Stomach smooth muscle (tissue), 2 donors: ENCODE results near the gene PXDN.

Experiments used
- H3K27ac ChIP-seq: one replicate; pipeline ENCODE4 v1.7.0; 2013; ENCODE audit warnings: mild to moderate bottlenecking, low read length, inconsistent platforms
- H3K27me3 ChIP-seq, 2 donors: one replicate each; pipeline ENCODE4 v1.7.0; 2013; ENCODE audit warnings: low read length in 2 of 2; ENCODE audit not compliant: insufficient read depth in 2 of 2, control insufficient read depth in 1 of 2
- H3K36me3 ChIP-seq, 2 donors: one replicate each; pipeline ENCODE4 v1.7.0; 2013; ENCODE audit warnings: low read length in 2 of 2; ENCODE audit not compliant: control insufficient read depth in 2 of 2, insufficient read depth in 2 of 2
- H3K4me1 ChIP-seq: one replicate; pipeline ENCODE4 v1.7.0; 2013; ENCODE audit warnings: low read length; ENCODE audit not compliant: control insufficient read depth, insufficient read depth
- H3K4me3 ChIP-seq, 2 donors: one replicate each; pipeline ENCODE4 v1.7.0; 2013; ENCODE audit warnings: low read length in 2 of 2
- H3K9ac ChIP-seq, 2 donors: one replicate each; pipeline ENCODE4 v1.7.0; 2013; ENCODE audit warnings: low read length in 2 of 2, mild to moderate bottlenecking in 1 of 2
- H3K9me3 ChIP-seq, 2 donors: one replicate each; pipeline ENCODE4 v1.7.0; 2013; ENCODE audit warnings: low read length in 2 of 2; ENCODE audit not compliant: control insufficient read depth in 2 of 2
- donor health status: healthy.
- donor health status: Pancreatic carcinoma.

Gene PXDN

DNA sequence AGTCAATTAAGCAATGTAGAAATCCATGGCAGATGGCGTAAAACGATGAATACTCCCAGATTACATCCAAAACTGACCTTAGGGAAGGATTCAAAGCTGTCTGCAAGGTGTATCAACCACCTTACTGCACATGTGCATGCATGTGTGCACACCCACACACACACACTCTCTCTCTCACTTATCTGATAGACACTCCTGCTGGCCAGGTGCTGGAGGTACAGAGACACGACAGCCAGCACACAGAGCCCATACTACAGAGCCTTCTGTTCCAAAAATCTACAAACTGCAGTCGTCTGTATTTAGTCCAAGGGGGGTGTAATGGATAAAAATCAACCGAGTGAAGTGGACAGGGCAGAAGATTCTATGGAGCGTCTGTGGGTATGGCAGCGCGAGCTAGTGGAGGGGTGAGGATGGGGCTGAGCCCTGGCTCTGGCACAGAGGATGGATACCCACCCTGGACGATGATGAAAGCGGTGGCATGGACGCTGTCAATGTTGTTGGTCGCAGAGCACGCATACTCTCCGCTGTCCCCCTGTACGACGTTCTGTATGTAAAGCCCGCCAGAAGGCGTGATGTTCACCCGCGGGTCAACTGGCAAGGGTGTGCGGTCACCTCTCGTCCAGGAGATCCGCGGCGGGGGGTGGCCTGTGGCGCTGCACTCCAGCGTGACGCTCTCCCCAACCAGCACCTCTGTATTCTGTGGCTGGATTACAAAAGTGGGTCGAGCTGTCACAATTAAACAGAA is 78.4 kb downstream of the PXDN start:
- H3K4me1 ChIP-seq, result no peaks in the 10 kb centered on the region
- peaks cover 55 to 60% of the 10 kb centered on the region in 2 donors for H3K36me3 ChIP-seq
- H3K9ac ChIP-seq, result no peak overlapping the region
- H3K27ac ChIP-seq, result no peak overlapping the region
- peaks cover 0 to 2% of the 10 kb centered on the region in 2 donors for H3K9me3 ChIP-seq
- no peak overlapping the region for H3K4me3 ChIP-seq
- H3K27me3 ChIP-seq, result no peaks in the 10 kb centered on the region

DNA sequence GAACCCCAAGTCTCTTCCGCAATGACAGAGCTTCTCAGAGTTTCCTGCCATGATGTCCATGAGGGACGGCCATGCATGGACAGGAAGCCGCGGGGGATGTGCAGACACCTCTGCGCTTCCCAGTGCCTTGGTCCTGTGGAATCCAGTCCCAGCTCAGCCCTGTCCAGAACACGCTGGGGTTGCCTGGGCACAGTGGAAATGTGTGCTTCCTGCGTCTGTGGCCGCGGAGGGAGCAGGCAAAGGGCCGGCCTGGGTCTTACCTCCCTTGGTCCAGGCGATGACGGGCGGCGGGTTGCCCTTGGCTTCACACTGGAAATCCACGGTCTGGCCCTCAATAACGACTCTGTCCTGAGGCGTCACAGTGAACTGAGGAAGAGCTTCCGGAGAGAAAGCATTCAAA is 79.6 kb downstream of the PXDN start:
- no peak overlapping the region for H3K27ac ChIP-seq
- peaks cover 64 to 73% of the 10 kb centered on the region in 2 donors for H3K36me3 ChIP-seq
- H3K9ac ChIP-seq, result no peak overlapping the region
- H3K27me3 ChIP-seq, result no peaks in the 10 kb centered on the region
- H3K9me3 ChIP-seq, result peaks cover 0 to 2% of the 10 kb centered on the region in 2 donors
- no peak overlapping the region for H3K4me3 ChIP-seq
- H3K4me1 ChIP-seq, result no peaks in the 10 kb centered on the region

DNA sequence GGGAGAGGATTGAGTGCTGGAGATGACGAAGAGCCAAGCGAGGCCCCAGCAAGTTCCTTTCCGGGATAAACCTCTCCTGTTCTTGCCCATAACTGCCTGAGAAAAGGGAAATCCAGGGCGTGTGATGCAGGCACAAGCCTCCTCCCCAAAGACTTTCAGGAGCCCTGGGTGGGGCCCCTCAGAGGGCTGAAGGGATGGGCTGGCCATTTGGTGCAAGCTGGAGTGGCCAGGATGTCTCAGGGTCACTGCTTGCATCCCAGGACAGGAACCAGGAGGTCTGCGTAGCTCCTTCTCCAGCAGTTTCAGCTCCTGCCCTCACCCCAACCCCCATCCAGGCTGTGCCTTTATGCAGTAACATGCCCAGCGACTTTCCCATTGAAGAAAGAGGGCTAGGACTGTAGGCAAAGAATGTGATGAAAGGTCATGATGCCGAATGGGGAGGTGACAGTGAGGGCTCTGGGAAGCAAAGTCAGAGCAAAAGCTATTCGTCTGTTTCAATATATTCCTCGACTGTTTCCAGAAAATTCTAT is 80.2 kb downstream of the PXDN start:
- Histone ChIP-seq H3K9ac (no peak overlapping the region), H3K4me1 (no peaks in the 10 kb centered on the region), H3K36me3 (peaks cover 65 to 74% of the 10 kb centered on the region in 2 donors), H3K27ac (no peak overlapping the region), H3K4me3 (no peak overlapping the region), H3K9me3 (peaks cover 0 to 2% of the 10 kb centered on the region in 2 donors), H3K27me3 (no peaks in the 10 kb centered on the region)

DNA sequence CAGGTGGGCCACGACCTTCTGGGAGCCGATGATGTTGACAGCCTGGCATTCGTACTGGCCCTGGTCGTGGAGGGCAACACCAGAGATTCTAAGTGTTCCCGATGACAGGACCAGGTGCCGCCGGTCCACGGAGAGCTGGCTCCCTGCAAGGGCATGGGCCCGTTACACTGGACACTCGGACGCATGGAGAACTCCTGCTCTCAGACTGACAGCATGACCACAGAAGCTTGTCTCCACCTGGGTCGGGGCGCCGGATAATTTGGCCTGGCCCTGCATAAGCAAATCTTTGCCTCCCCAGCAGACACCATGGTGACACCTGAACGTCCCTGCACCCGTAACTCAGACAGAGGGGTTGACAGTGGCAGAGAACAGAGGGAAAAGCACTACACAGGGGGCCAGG is 80.7 kb downstream of the PXDN start:
- H3K36me3 ChIP-seq, result peaks cover 69 to 75% of the 10 kb centered on the region in 2 donors
- H3K9me3 ChIP-seq, result no peaks in the 10 kb centered on the region
- H3K9ac ChIP-seq, result no peak overlapping the region

DNA sequence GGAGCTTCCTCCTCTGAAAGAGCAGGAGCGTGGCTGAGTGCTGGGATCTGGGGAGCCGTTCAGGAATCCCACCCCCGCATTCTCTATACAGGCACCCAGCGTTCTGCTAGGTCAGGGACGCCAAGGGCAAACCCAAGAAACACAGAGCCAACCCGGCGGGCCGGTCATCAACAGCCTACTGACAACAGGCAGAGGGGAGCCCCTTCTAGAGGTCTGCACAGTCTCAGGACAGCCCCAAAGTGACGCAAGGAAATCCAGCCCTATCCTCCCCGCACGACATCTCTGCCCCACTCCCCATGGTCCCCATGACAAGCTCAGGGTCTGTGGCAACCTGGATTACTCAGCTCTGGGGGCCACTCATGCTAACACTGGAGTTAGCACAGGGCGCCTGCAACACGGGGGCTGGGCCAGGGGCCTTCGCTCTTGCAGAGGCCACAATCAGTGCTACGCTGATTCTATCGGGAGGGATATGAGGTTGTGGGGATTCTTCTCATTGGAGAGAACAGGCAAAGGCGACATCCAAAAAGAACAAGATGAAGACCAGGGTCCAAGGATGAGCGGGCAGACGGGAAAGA is 81.6 kb downstream of the PXDN start:
- no peak overlapping the region for H3K4me3 ChIP-seq
- H3K36me3 ChIP-seq, result peaks cover 69 to 75% of the 10 kb centered on the region in 2 donors
- no peak overlapping the region for H3K9ac ChIP-seq
- no peaks in the 10 kb centered on the region for H3K4me1 ChIP-seq
- no peak overlapping the region for H3K27ac ChIP-seq
- no peaks in the 10 kb centered on the region for H3K27me3 ChIP-seq
- no peaks in the 10 kb centered on the region for H3K9me3 ChIP-seq

More for the DNA sequence above, 80.7 kb downstream of the PXDN start:
- H3K4me1 ChIP-seq, result no peaks in the 10 kb centered on the region
- H3K4me3 ChIP-seq, result no peak overlapping the region
- H3K27me3 ChIP-seq, result no peaks in the 10 kb centered on the region
- no peak overlapping the region for H3K27ac ChIP-seq

DNA sequence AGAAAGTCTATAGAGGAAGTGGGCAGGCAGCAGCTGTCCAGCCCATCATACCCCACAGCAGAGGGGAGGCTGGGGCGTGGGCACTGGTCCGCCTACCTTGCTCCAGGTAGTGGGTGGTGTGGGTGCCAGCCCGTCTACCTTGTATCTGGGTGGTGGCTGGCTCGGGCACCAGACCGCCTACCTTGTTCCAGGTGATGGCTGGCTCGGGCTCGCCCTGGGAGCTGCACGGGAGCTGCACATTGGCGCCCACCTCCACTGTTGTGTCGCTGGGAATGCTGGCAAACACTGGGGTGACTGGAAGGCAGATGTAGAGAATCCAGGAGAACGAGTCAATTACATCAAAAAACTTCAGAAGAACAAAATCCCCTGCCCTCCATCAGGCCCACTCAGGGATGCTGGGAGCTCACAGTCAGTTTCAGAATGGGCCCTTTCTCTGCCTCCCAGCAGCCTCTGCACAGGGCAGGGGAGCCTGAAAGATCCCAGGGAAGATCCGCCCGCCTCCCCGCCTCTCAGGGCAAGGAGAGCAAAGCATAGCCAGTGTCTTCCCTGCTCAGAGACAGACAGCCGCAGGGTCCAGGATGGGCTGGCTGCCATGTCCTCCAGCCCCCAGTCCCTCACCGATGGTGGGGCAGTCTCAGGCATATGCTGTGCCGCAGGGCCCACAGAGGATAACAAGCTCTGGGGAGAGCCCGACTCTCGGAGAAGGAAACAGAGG is 82.3 kb downstream of the PXDN start:
- Histone ChIP-seq H3K27me3 (no peaks in the 10 kb centered on the region), H3K4me3 (no peak overlapping the region), H3K4me1 (no peaks in the 10 kb centered on the region), H3K36me3 (peaks cover 69 to 75% of the 10 kb centered on the region in 2 donors), H3K9ac (no peak overlapping the region), H3K27ac (no peak overlapping the region), H3K9me3 (no peaks in the 10 kb centered on the region)

DNA sequence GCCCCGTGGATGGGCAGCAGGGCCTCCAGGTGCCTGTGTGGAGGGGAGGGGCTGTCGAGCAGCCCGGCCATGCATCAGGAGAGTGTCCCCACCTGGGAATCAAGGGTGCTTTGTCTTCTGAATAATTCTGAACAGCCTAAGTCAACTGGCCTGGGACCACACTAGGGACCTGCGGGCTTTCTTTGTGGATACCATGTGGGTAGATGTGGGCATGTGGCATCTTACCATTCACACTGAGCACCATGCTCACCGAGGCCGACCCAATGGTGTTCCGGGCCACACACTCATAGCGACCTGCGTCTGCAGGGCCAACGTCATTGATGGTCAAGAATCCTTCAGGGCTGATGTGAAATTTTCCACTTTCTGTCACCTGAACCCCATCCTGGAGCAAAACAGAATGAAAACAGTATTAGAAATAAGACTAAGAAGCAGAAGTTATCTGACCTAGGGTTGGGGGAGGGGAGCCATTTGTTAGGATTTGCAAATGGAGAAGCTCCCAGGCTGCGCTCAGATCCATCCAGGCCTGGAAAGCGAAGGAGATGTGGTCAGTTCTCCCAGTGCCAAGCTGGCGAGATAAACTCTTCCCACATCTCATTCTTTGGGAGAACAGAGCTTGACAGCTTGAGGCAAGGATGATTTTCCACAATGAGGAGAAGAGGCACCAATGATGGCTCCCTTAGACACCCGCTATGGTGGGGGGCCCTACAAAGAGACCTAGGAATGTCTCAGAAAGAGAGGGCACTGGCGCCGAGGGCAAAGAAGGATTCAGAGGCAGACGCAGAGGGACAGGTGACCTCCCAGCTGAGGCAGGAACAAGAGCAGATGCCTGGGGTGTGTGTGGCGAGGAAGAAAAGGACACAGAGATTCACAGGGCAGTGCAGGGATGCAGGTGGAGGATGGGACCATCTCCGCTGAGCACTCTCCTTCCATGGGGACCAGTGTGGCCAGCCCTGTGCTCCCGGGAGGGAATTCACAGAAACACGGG is 83.4 kb downstream of the PXDN start:
- Histone ChIP-seq H3K27ac (no peak overlapping the region), H3K9ac (no peak overlapping the region), H3K27me3 (no peaks in the 10 kb centered on the region), H3K9me3 (no peaks in the 10 kb centered on the region), H3K4me3 (no peak overlapping the region), H3K36me3 (peaks cover 66 to 69% of the 10 kb centered on the region in 2 donors), H3K4me1 (no peaks in the 10 kb centered on the region)

DNA sequence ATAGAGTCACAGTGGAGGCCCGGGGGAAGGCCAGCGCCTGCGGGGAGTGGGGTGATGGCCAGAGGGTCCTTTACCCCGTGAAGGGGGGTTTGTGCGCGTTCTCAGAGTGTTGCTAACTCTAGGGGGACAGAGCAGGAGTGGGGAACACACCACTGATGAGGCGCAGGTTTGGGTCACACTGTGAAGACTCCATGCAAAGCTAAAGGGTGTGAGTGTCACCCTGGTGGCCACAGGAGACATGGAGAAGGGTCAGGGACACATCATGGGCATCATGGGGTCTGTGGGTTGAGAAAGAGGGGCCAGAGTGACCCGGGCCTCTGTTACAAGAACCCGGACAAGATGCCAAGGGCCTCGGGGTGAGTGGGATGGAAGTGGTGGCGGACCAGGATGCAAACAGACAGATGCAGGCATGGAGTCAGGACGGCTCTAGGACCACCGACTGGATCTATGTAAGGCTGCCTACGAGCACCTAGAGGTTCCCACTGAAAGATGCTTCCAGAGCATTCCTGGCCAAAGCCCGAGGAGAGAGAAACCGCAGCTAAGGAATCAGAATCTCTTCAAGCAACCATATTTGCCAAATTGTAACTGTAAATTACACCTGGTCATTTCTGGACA is 84.3 kb downstream of the PXDN start:
- peaks cover 59 to 60% of the 10 kb centered on the region in 2 donors for H3K36me3 ChIP-seq
- H3K4me3 ChIP-seq, result no peak overlapping the region
- H3K9ac ChIP-seq, result no peak overlapping the region
- H3K9me3 ChIP-seq, result no peaks in the 10 kb centered on the region
- H3K27me3 ChIP-seq, result no peaks in the 10 kb centered on the region
- no peak overlapping the region for H3K27ac ChIP-seq
- no peaks in the 10 kb centered on the region for H3K4me1 ChIP-seq

DNA sequence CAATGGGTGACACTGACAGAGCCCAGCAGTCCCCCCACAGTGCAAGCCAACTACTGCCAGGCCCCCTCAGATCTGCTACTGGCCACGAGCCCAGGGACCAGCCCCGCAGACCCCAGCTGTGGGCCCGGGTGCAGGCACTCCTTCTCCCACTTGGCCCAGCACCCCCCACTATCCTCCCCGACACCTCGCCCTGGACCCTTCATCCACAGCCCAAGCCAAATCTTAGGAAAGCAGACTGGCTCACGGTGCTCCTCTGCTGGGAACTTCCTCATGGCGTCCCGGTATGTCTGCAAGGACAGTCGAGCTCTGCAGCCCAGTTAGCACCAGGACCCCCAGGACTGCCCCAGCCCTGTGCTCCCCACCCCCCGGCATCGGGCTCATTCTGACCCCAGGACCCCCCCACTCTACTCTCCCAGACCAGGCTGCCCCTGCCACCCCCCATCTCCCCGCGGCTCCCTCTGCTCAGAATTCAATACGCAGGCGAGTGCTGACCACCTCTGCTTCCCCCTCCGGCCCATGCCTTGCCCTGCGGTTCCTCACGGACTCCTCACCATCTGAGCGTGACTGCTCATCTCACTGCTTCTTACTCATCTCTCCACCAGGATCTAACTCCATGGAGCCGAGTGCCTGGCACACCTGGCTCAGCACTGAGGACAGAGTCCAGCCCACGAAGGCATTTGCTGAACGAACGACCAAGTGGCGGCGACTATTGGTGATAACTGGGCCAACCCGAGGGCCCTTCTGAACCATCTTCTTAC is 85.7 kb downstream of the PXDN start:
- Histone ChIP-seq H3K4me3 (no peak overlapping the region), H3K9ac (no peak overlapping the region), H3K4me1 (peaks cover 4% of the 10 kb centered on the region), H3K27me3 (no peaks in the 10 kb centered on the region), H3K36me3 (peaks cover 44 to 45% of the 10 kb centered on the region in 2 donors), H3K27ac (no peak overlapping the region), H3K9me3 (no peaks in the 10 kb centered on the region)
